NCI-H2107 treated with DMSO at 0.1 percent for 48 hours (cell line): ENCODE measurements around the gene OR11H6.
"Not testable (repeated sequence)": the region's sequence is repeated elsewhere in the genome, so short reads cannot be mapped to it uniquely, and the experiment has no call there.

ENCODE experiments used
- DNase-seq: peaks from one replicate; lab custom pipeline; 2025; ENCODE audit not compliant: unreplicated experiment; lab: John Stamatoyannopoulos, UW

The OR11H6 gene

DNA sequence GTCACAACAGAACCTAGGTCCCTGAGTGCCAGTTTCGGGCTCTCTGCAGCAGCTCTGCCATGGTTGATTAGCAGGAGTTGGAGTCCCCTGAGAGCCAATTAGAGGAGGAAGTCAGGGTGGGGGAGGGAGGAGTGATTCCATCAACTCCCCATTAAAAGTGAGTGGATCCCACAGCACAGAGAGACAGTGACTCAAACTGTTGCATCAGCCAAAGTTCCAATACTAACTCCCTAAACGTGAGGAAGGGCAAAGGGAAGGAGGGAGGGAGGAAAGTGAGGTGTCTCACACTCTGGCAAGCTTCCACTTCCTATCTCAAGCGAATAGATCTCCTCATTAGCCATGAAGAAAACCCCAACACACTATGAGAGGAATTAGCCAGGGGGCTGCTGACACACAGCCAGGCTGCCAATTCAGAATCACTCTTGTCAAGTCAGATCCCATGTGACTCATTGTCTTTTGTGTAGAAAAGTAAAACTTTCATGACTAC, 39.2 kb downstream of the OR11H6 start:
- no peak for DNase-seq

DNA sequence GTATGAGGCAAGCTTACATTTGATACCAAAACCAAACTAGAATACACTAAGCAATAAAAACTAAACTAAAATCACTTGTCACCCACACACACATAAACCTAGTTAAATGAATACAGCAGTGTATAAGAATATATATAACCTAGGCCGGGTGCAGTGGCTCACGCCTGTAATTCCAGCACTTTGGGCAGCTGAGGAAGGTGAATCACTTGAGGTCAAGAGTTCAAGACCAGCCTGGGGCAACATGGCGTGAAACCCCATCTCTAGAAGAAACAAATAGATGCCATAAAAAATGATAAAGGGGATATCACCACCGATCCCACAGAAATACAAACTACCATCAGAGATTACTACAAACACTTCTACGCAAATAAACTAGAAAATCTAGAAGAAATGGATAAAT, 40.9 kb downstream of the OR11H6 start:
- not testable (repeated sequence) for DNase-seq

DNA sequence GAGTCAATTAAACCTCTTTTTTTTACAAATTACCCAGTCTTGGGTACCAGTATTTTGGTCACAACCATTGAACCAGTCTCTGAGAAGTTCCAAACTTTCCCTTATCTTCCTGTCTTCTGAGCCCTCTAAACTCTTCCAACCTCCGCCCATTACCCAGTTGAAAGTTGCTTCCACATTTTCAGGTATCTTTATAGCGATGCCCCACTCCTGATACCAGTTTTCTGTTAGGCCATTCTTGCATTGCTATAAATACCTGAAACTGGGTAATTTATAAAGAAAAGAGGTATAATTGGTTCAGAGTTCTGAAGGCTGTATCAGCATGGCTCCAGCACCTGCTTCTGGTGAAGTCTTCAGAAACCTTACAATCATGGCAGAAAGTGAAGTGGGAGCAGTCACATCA, 50.6 kb downstream of the OR11H6 start:
- no peak for DNase-seq
